HepG2 (cell line): ENCODE measurements around the gene CENPVL1. TPM values are rescaled to one million over a fixed set of nuclear protein-coding genes. Genes with fewer than 3 reads are reported as not detected.
A peak's percentile ranks its signal among the peaks of the same experiment; 100 is the strongest.

ENCODE experiments used
- ATAC-seq: fragments of 200-7000 bp; cut with Tn5 transposase; 3 replicates; pipeline ENCODE4 v1.9.1; 2020; ENCODE audit warnings: mild to moderate bottlenecking, moderate library complexity
- BruUV-seq: library from RNA; stranded (reverse); fragments of 400-500 nt; replicated peaks from 2 replicates; lab custom pipeline; 2021; lab: Mats Ljungman, UMichigan
- CTCF ChIA-PET: fragments of 300-600 bp; formaldehyde crosslinking; extraction: SDS; loops from one replicate; lab custom pipeline; 2021; ENCODE audit warnings: low total read pairs, inconsistent platforms, low intra/inter-chr PET ratio; lab: Yijun Ruan, JAX
- POLR2A ChIA-PET: fragments of 350-600 bp; sonication (Branson Sonifier 250); formaldehyde crosslinking; loops from one replicate; lab custom pipeline; 2020; ENCODE audit warnings: antibody characterized with exemption, inconsistent platforms; lab: Yijun Ruan, JAX
- DNase-seq: peaks from one replicate; pipeline ENCODE4 v3.0.0-alpha.2; 2015; ENCODE audit warnings: low spot score
- FAIRE-seq: peaks from 3 replicates; lab custom pipeline; 2011; peaks lifted over from hg19 to GRCh38; lab: Jason Lieb, UNC
- H2AFZ ChIP-seq: one replicate; pipeline ENCODE4 v1.6.1; 2011; ENCODE audit warnings: low read length, inconsistent platforms
- H3K27ac ChIP-seq: fragments of 300-600 bp; 3 replicates; pipeline ENCODE4 v1.8.0; 2011; ENCODE audit warnings: mixed run types, mild to moderate bottlenecking, mixed read lengths, low read length, inconsistent platforms; ENCODE audit not compliant: insufficient read depth; ENCODE audit errors: extremely low read length
- H3K27me3 ChIP-seq, 2 experiments: fragments of 200-600 bp in 1 of 2; 2 replicates in 1 of 2; 3 replicates in 1 of 2; pipeline versions ENCODE4 v1.6.0 to v1.8.0; 2011; ENCODE audit warnings: low read length in 2 of 2, mild to moderate bottlenecking in 2 of 2, moderate library complexity in 2 of 2, inconsistent platforms in 1 of 2; ENCODE audit not compliant: insufficient read depth in 2 of 2, control insufficient read depth in 1 of 2
- H3K36me3 ChIP-seq, 2 experiments: fragments of 200-600 bp in 1 of 2; replicated peaks in 1 of 2; 2 replicates in 1 of 2; 3 replicates in 1 of 2; pipeline versions ENCODE4 v1.5.1 to v1.8.0; 2011; ENCODE audit warnings: low read length in 2 of 2, inconsistent platforms in 1 of 2; ENCODE audit not compliant: insufficient read depth in 2 of 2, control insufficient read depth in 1 of 2
- H3K4me1 ChIP-seq: 2 replicates; pipeline ENCODE4 v1.5.1; 2012; ENCODE audit warnings: low read length, inconsistent platforms; ENCODE audit not compliant: insufficient read depth
- H3K4me2 ChIP-seq: 2 replicates; pipeline ENCODE4 v1.6.0; 2011; ENCODE audit warnings: low read depth, low read length, inconsistent platforms
- H3K4me3 ChIP-seq, 3 experiments: fragments of 200-600 bp in 1 of 3; sonication (generic), shearing (Covaris generic) in 1 of 3; replicated peaks in 1 of 3; 2 replicates each; pipeline ENCODE4 v1.5.1; 2011 to 2016; ENCODE audit warnings: low read length in 3 of 3, inconsistent platforms in 2 of 3, low read depth in 2 of 3, mild to moderate bottlenecking in 2 of 3, control low read depth in 1 of 3, mixed read lengths in 1 of 3; ENCODE audit not compliant: insufficient read depth in 1 of 3
- H3K79me2 ChIP-seq: one replicate; pipeline ENCODE4 v1.6.1; 2011; ENCODE audit warnings: low read length, inconsistent platforms; ENCODE audit not compliant: insufficient read depth
- H3K9ac ChIP-seq: 2 replicates; pipeline ENCODE4 v1.6.0; 2011; ENCODE audit warnings: mild to moderate bottlenecking, low read depth, low read length, inconsistent platforms; ENCODE audit not compliant: insufficient read depth
- H3K9me3 ChIP-seq: 2 replicates; pipeline ENCODE4 v1.5.1; 2012; ENCODE audit warnings: mild to moderate bottlenecking, low read length
- H4K20me1 ChIP-seq: 2 replicates; pipeline ENCODE4 v1.6.0; 2011; ENCODE audit warnings: inconsistent platforms, mild to moderate bottlenecking, low read length, moderate library complexity; ENCODE audit not compliant: insufficient read depth
- ASH2L ChIP-seq: fragments of 300-600, 200-600 bp; sonication (generic); IDR thresholded peaks from 2 replicates; pipeline ENCODE4 v1.7.0; 2017; ENCODE audit warnings: low read depth, mild to moderate bottlenecking, moderate library complexity, mixed read lengths, low read length; ENCODE audit not compliant: insufficient read length
- KDM4B ChIP-seq: sonication (generic); formaldehyde crosslinking; IDR thresholded peaks from 2 replicates; pipeline ENCODE4 v1.4.0; 2020; ENCODE audit warnings: missing genetic modification reagents
- LCORL ChIP-seq, 2 experiments: fragments of 450-650 bp in 1 of 2; sonication (generic) in 1 of 2; formaldehyde crosslinking in 1 of 2; IDR thresholded peaks; 2 replicates each; pipeline versions ENCODE4 v1.5.0 to v1.6.1; 2017 to 2020; ENCODE audit warnings: antibody characterized with exemption in 1 of 2, missing genetic modification reagents in 1 of 2
- NFYB ChIP-seq: sonication (generic); formaldehyde crosslinking; IDR thresholded peaks from 2 replicates; pipeline ENCODE4 v1.4.0; 2020; ENCODE audit warnings: missing genetic modification reagents
- NR2F2 ChIP-seq: IDR thresholded peaks from 2 replicates; pipeline ENCODE4 v1.6.1; 2012; ENCODE audit warnings: low read depth, inconsistent platforms, borderline replicate concordance
- POLR2A ChIP-seq, 2 experiments: IDR thresholded peaks; 2 replicates each; pipeline ENCODE4 v1.6.1; 2011; ENCODE audit warnings: low read depth in 2 of 2, low read length in 2 of 2, mild to moderate bottlenecking in 1 of 2, moderate library complexity in 1 of 2; ENCODE audit not compliant: insufficient read depth in 1 of 2
- SRF ChIP-seq: IDR thresholded peaks from 2 replicates; pipeline ENCODE4 v1.6.1; 2011; ENCODE audit warnings: mild to moderate bottlenecking, low read depth, low read length, moderate library complexity
- ZNF235 ChIP-seq: sonication (generic); formaldehyde crosslinking; IDR thresholded peaks from 2 replicates; pipeline ENCODE4 v1.8.1; 2023; ENCODE audit warnings: mild to moderate bottlenecking, missing genetic modification reagents, borderline replicate concordance
- ZNF569 ChIP-seq: sonication (generic); formaldehyde crosslinking; IDR thresholded peaks from 2 replicates; pipeline ENCODE4 v1.5.0; 2020; ENCODE audit warnings: mild to moderate bottlenecking, missing genetic modification reagents, moderate library complexity, borderline replicate concordance
- in situ Hi-C: cut with HindIII; loops from 2 replicates; pipeline ENCODE4 v1.10.0; 2017; ENCODE audit warnings: low pct_unique_long_range_greater_than_20kb; ENCODE audit not compliant: extremely low pct_ligation_motif_present
- intact Hi-C: fragments of 100-400 bp; cut with micrococcal nuclease; formaldehyde crosslinking; loops from one replicate; pipeline ENCODE4 v1.10.0; 2022; ENCODE audit not compliant: unreplicated experiment
- polyA plus RNA-seq, 8 experiments: library from polyadenylated mRNA; depleted of rRNA in 3 of 8; stranded (reverse) in 7 of 8; unstranded in 1 of 8; fragments of >200 nt; fragmentation: Illumina TruSeq in 4 of 8; extraction: Trizol in 4 of 8; gene quantifications; 2 replicates each; pipeline versions ENCODE4 v1.2.1 to v1.2.3, GENCODE V29; 2011 to 2016; ENCODE audit warnings: low read depth in 4 of 8, missing spikeins in 1 of 8, mixed read lengths in 1 of 8; ENCODE audit not compliant: insufficient read depth in 1 of 8
- total RNA-seq, 5 experiments: library from RNA; depleted of rRNA; stranded (reverse); fragments of >200 nt; fragmentation: Illumina TruSeq; extraction: Trizol; gene quantifications; 2 replicates each; pipeline ENCODE4 v1.2.3, GENCODE V29; 2016; ENCODE audit warnings: low read depth in 1 of 5
- TF ChIP-seq, protein P1 (sequence below): sonication (generic); formaldehyde crosslinking; IDR thresholded peaks from 2 replicates; pipeline ENCODE4 v1.5.0; 2020; ENCODE audit warnings: missing genetic modification reagents, mild to moderate bottlenecking, borderline replicate concordance
- TF ChIP-seq, protein P2 (sequence below): fragments of 450-650 bp; IDR thresholded peaks from 2 replicates; pipeline ENCODE4 v1.6.1; 2017; ENCODE audit warnings: mild to moderate bottlenecking
- TF ChIP-seq, protein P3 (sequence below): sonication (generic); formaldehyde crosslinking; IDR thresholded peaks from 2 replicates; pipeline ENCODE4 v1.4.0; 2020; ENCODE audit warnings: mild to moderate bottlenecking, missing genetic modification reagents
- TF ChIP-seq, protein P4 (sequence below): sonication (generic); formaldehyde crosslinking; IDR thresholded peaks from 2 replicates; pipeline ENCODE4 v1.5.0; 2020; ENCODE audit warnings: missing genetic modification reagents

Gene CENPVL1
- total and polyA plus RNA-seq, 2 of the 13 experiments (the other 11 are each of a cell fraction or from before 2014, with no cell fraction given) = not detected

DNA sequence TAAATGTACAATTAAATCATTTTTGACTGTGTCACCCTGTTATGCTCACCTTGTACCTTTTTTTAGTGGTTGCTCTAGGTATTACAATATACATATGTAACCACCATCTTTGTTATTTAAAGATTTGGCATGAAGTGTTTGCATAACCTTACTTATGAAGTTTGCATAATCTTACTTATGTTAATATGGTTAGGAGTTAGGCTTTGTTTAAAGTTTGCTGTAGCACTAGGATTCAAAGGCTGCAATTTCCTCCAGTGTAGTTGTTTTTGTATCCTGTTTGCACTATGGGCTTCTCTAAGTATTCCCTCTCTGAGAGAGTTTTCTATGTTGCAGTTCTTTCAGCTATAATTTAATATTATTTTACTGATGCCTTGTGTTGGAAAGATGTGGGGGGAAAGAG is 17.9 kb downstream of the CENPVL1 start:
- DNase-seq (no peak), ATAC-seq (no peak), FAIRE-seq (peak; percentile 32)
- in situ Hi-C loops (no loop called here), intact Hi-C loops (no loop called here)
- H4K20me1 ChIP-seq = no peaks in the 10 kb centered on the region
- H2AFZ ChIP-seq = no peak overlapping the region
- CTCF ChIA-PET = no interaction called here
- TF ChIP-seq POLR2A (IDR thresholded peaks at IDR 0.05; ENCODE audit: insufficient read depth in 1 of 2, low read depth in 2 of 2, low read length in 2 of 2) = no peak
- no peak for TF ChIP-seq KDM4B (CRISPR knock-in tag)
- TF ChIP-seq NR2F2 = no peak
- TF ChIP-seq, protein P1, sequence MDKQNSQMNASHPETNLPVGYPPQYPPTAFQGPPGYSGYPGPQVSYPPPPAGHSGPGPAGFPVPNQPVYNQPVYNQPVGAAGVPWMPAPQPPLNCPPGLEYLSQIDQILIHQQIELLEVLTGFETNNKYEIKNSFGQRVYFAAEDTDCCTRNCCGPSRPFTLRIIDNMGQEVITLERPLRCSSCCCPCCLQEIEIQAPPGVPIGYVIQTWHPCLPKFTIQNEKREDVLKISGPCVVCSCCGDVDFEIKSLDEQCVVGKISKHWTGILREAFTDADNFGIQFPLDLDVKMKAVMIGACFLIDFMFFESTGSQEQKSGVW (CRISPR knock-in tag) = no peak
- TF ChIP-seq ASH2L = no peak
- no peak for TF ChIP-seq SRF
- TF ChIP-seq, protein P2, sequence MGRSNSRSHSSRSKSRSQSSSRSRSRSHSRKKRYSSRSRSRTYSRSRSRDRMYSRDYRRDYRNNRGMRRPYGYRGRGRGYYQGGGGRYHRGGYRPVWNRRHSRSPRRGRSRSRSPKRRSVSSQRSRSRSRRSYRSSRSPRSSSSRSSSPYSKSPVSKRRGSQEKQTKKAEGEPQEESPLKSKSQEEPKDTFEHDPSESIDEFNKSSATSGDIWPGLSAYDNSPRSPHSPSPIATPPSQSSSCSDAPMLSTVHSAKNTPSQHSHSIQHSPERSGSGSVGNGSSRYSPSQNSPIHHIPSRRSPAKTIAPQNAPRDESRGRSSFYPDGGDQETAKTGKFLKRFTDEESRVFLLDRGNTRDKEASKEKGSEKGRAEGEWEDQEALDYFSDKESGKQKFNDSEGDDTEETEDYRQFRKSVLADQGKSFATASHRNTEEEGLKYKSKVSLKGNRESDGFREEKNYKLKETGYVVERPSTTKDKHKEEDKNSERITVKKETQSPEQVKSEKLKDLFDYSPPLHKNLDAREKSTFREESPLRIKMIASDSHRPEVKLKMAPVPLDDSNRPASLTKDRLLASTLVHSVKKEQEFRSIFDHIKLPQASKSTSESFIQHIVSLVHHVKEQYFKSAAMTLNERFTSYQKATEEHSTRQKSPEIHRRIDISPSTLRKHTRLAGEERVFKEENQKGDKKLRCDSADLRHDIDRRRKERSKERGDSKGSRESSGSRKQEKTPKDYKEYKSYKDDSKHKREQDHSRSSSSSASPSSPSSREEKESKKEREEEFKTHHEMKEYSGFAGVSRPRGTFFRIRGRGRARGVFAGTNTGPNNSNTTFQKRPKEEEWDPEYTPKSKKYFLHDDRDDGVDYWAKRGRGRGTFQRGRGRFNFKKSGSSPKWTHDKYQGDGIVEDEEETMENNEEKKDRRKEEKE = no peak
- TF ChIP-seq, protein P3, sequence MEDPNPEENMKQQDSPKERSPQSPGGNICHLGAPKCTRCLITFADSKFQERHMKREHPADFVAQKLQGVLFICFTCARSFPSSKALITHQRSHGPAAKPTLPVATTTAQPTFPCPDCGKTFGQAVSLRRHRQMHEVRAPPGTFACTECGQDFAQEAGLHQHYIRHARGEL (CRISPR knock-in tag) = no peak
- TF ChIP-seq ZNF569 (CRISPR knock-in tag) = no peak
- TF ChIP-seq, protein P4, sequence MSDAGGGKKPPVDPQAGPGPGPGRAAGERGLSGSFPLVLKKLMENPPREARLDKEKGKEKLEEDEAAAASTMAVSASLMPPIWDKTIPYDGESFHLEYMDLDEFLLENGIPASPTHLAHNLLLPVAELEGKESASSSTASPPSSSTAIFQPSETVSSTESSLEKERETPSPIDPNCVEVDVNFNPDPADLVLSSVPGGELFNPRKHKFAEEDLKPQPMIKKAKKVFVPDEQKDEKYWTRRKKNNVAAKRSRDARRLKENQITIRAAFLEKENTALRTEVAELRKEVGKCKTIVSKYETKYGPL (CRISPR knock-in tag) = no peak
- TF ChIP-seq ZNF235 (CRISPR knock-in tag) = no peak
- no peak for TF ChIP-seq NFYB (CRISPR knock-in tag)
- TF ChIP-seq LCORL (IDR thresholded peaks at IDR 0.05) = no peak
- no peak for TF ChIP-seq LCORL (CRISPR knock-in tag; IDR thresholded peaks at IDR 0.05)
- no peak overlapping the region for H3K4me3 ChIP-seq
- POLR2A ChIA-PET = no interaction called here
- no peaks in the 10 kb centered on the region for H3K9me3 ChIP-seq
- no peaks in the 10 kb centered on the region for H3K36me3 ChIP-seq
- H3K27ac ChIP-seq = no peak overlapping the region
- no peaks in the 10 kb centered on the region for H3K4me1 ChIP-seq
- no peak overlapping the region for H3K4me2 ChIP-seq
- BruUV-seq = no TSS peak
- no peaks in the 10 kb centered on the region for H3K79me2 ChIP-seq
- no peaks in the 10 kb centered on the region for H3K27me3 ChIP-seq
- H3K9ac ChIP-seq = no peak overlapping the region
